NCI-H1092 (cell line): Measurements from ENCODE around the gene CDC16.
A peak's percentile ranks its signal among the peaks of the same experiment; 100 is the strongest.
"Not testable (repeated sequence)": the region's sequence is repeated elsewhere in the genome, so short reads cannot be mapped to it uniquely, and the experiment has no call there.

Source experiments
- DNase-seq: peaks from one replicate; lab custom pipeline; 2025; lab: John Stamatoyannopoulos, UW

Gene CDC16

GRCh38 chr13:114234645-114235421, at the start of gene CDC16:
TSS of gene CDC16 (plus strand) at chr13:114234897. CDS start at chr13:114235085, 188 bp downstream.
- DNase-seq = peak; percentile 98

DNA sequence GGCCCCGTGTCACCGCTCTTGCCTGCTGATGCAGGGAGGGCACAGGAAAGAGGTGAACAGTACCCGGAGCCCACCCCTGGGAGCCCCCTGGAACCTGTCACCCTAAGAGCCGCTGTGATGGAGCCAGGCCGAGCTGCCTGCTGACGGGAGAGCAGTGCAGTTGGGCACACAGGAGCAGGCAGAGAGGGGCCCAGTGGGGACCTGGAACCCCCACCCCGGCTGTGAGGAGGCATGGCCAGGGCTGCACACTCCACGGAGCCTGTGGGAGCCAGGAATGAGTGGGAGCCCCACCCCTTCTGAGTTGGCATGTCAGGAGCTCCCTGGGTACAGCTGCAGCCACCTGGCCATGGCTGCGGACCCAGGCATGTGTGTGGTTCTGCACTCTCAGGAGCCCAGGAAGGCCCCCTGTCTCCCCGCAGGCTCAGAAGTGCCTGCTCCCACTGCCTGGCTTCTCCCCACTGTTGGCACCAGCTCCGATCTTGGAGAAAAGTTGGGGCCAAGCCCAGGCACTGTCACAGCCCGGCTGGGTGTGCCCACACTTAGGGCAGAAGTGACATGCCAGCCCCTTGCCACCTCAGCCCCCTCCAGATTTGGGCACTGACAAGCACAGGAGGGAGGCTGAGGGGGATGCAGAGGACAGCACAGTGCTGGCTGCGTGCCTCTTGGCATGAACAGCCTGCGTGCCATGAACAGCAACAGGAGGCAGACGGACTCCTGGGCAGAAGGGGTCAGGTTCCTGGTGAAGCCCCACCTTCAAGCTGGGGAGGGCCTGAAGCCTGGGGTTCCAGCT, 49.3 kb upstream of the CDC16 start:
- no peak for DNase-seq

DNA sequence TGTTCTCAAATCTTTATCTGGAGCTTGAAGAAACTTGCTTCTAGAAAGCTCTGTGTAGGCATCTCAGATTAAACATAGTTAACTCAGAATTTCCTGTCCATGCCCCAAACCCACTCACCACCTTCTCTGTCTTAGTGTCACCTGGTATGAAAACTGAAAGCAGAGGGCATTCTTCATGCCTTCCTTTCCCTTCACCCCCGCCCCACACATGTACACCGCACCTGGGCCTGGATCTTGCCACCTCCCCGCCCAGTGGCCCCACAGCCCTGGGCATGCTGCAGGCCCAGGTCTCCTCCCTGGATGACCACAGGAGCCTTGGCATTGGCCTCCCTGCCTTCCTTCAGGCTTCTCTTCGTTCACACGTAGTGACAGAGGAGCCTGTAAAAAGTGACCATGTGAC, 39.8 kb upstream of the CDC16 start:
- DNase-seq = no peak

DNA sequence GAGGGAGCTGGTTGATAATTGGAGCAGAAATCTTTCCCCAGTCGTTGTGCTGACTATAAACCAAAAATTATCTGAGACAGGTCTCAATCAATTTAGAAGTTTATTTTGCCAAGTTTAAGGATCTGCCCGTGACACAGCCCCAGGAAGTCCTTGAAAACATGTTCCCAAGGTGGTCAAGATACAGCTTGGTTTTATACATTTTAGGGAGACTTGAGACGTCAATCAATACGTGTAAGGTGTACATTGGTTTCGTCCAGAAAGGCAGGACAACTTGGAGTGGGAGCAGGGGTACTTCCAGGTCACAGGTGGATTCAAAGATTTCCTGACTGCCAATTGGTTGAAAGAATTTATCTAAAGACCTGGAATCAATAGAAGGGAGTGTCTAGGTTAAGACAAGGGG, 38.1 kb upstream of the CDC16 start:
- DNase-seq = no peak

- no peak for DNase-seq
These were observed 36.1 kb upstream of the CDC16 start for GRCh38 chr13:114198556-114198955.

DNA sequence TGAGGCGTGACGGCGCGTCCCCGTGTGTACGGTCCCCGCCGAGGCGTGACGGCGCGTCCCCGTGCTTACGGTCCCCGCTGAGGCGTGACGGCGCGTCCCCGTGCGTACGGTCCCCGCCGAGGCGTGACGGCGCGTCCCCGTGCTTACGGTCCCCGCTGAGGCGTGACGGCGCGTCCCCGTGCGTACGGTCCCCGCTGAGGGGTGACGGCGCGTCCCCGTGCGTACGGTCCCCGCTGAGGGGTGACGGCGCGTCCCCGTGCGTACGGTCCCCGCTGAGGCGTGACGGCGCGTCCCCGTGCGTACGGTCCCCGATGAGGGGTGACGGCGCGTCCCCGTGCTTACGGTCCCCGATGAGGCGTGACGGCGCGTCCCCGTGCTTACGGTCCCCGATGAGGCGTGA, 35.2 kb upstream of the CDC16 start:
- not testable (repeated sequence) for DNase-seq

GRCh38 chr13:114199954-114200353, 34.7 kb upstream of the CDC16 start:
- DNase-seq = no peak

DNA sequence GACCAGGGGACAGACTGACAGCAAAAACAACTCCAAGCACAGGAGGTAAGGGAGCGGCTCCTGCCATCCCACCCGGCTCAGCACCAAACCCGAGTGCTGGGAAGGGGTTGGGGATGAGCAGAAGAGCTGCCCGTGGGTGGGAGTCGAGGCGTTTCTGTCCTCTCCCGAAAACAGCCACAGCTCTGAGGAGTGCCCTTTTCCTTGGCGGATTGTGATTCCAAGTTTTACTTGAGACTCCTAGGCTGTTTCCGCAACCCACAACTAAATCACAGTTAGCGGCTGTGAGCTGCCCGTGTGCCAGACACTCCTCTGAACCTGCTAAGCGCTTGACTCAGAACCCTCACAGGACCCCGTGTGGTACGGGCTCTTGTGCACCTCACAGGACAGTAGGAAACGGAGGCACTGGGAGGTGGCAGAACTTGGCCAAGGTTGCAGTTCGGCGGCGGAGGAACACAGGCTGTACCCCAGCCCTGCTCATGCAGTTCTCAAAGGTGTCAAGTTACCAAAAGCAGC, 34.2 kb upstream of the CDC16 start:
- DNase-seq = no peak

- no peak for DNase-seq
These were observed 32.1 kb upstream of the CDC16 start for GRCh38 chr13:114202581-114202980.

- DNase-seq = no peak
These were observed 31.2 kb upstream of the CDC16 start for GRCh38 chr13:114203536-114203935.

DNA sequence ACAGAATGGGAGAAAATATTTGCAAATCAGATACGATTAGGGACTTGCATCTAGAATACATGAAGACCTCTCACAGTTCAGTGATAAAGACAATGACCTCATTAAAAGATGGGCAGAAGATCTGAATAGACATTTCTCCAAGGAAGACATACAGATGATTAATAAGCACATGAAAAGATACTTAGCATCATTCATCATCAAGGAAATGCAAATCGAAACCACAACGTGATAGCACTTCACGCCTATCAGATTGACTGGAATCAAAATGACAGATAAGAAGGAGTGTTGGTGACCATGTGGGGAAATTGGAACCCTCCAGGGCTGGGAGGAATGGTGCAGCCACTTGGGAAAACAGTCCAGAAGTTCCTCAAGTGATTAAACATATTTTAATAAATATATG, 29.8 kb upstream of the CDC16 start:
- no peak for DNase-seq

DNA sequence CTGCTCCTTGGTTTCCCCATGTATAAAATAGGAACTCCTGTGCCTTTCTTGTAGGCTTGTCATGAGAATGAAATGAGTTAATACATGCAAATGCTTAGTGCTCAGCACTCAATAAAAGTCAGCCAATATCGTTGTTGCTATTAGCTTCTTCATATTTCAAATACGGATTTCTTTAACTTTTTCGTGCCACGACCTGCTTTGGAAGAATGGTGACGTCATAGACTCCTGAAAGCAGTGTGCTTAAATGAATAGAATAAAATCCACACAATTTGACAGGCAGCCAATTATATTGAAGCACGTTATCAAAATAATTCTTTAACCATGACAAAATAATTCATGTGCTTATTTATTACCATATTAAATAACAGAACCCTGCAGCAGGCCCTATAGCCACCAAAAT, 26.6 kb upstream of the CDC16 start:
- no peak for DNase-seq

DNA sequence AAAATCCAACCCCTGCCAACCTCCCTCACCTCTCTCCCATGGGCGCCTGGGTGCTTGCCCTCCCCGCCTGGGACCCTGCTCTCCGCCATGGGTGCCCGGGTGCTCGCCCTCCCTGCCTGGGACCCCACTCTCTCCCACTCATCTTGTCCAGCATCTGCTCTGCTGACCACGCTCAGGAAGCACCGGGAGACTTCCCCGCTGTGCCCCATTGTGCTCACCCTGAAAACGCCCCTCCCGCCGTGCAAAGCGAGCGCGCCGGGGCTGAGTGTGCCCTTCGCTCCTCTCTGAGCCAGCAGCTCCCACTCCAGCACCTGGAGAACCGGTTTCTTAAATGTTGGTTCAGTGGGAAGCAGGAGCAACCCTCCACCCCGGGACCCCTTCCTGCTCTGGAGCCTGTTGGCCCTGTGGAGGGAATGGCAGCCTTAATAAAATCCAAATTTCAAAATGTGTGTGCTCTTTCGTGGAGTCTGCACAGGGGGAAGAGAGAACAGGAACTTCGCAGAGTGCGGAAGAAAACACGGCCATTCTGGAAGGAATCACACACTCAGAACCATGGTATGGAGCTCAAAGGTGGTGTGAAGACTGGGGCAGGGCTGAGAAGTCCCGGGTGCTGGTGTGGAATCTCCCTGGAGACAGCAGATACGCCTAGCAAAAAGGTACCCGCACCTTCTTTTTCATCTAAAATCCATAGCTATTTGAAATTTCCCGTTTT, 23.1 kb upstream of the CDC16 start:
- no peak for DNase-seq

- no peak for DNase-seq
These were observed 22.6 kb upstream of the CDC16 start for GRCh38 chr13:114212158-114212495.

DNA sequence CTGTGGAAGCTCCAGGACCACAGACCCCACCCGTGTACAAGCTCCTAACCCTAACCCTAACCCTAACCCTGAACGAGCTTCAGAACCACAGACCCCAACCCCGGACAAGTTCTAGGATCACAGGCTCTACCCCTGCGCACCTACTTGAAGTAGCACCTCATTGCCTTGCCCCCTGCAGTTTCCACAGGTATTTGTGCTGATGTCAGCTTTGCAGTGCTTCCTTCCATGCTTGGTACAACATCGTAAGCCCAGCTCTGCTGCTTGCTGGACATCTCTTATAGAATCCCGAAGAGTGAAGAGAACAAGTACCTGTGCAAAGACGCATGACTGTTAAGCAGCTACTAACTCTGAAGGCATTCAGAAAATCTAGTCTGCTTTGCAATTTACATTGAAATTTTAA, 20.7 kb upstream of the CDC16 start:
- DNase-seq = no peak

GRCh38 chr13:114219392-114219791, 15.3 kb upstream of the CDC16 start:
- no peak for DNase-seq

DNA sequence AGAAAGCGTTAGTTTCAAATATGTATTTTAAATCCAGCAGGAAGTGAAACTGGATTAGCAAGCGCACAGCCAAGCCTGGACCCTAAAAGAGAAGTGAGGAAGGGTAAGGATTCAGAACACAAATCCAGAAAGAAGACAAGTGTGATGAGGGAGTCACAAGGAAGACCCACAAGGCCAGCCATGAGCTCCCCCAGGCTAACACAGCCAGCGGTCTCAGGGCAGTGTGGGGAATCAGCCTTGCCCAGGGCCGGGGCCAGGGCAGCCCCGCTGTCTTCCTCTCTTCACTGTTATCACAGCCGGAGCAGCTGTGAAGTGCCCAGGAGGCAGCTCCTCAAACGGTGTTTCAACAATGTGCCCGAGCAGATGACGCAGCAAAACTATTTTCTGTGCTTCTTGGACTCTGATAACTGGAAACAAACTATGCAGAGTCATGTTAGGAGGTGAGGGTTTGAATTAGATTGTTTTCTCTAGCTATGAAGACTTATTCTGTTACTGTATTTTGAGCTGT, 12.2 kb upstream of the CDC16 start:
- no peak for DNase-seq

GRCh38 chr13:114224201-114224600, 10.5 kb upstream of the CDC16 start:
- DNase-seq = no peak

DNA sequence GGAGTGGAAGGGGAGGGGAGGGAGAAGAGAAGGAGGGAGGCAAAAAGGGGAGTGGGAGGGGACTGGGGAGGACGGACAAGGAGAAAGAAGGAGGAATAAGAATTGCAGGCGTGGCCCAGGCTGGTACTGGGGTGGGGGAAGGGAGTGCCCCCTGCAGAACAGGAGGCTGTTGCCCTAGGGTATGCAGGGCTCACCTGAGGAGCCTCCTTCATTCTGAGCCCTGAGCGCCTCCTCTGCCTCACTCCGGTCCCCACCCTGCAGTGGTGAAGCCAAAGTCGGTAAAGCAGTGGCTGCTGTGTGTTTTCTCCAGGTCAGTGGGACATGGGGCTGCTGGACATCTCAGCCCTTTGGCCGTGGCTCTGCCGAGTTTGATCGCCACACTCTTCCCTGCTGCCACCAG, 9.1 kb upstream of the CDC16 start:
- no peak for DNase-seq

DNA sequence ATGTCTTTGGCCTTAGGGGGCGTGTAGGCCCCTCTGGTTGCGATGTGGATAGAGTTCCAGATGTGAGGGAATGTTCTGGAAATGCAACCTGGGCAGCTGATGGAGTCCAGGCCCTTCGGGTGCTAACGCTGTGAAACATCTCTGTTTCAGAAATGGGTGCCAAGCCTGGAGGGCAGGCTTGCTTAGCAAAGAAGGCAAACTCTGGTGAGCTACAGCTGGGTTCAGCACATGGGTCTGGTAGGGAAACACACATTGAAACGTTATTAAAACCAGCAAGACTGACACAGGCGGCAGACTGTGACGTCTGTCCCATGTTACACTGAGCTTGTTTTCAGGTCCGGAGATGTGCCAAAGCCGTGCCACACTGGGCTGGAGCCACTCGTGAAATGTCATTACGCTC, 8.6 kb upstream of the CDC16 start:
- DNase-seq = no peak

DNA sequence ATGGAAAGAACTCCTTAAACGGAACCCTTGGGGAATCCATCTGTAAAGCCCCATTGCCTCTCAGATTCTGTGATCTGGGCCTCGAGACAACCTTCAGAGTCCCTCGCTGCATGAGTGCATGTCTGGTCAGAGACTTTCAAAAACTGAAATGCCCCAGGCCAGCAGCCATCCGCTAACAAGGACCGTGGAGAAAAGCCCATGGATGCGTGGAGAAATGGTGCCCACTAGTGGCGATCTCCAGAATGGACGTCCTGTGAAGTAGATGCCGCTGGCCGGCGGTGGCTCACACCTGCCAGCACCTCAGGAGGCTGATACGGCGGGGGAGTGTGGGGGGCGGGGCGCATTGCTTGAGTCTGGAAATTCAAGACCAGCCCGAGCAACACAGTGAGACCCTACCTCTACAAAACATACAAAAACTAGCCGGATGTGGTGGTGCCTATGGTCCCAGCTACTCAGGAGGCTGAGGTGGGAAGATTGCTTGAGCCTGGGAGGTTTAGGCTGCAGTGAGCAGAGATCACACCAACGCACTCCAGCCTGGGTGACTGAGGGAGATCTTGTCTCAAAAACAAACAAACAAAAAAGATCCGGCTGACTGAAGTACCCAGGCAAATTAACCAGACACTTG, 7.9 kb upstream of the CDC16 start:
- DNase-seq = peak; percentile 59

DNA sequence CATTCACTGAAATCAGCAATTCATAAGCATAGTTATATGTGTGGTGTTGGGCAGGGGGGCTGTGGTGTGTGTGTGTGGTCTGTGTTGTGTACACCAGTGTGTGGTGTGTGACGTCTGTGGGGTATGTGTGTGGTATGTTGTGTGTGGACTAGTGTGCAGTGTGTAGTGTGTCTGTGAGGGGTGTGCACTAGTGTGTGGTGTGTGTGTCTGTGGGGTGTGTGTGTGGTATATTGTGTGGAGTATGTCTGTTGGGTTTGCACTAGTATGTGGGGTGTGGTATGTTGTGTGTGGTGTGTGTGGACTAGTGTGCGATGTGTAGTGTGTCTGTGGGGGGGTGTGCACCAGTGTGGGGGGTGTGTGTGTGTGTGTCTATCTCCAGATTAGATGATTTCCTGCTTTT, 7.2 kb upstream of the CDC16 start:
- DNase-seq = no peak
